WTC11 (cell line): ENCODE results near the gene RPL12. TPM values are rescaled to one million over a fixed set of nuclear protein-coding genes. Genes with fewer than 3 reads are reported as not detected.

Experiments
- ATAC-seq: fragments of 200-7000 bp; cut with Tn5 transposase; 2 replicates; pipeline ENCODE4 v1.10.0; 2021; ENCODE audit warnings: mild to moderate bottlenecking, moderate library complexity
- CTCF ChIA-PET: fragments of 300-600 bp; sonication (Branson Sonifier 250); formaldehyde crosslinking; loops from one replicate; lab custom pipeline; 2021; ENCODE audit warnings: antibody characterized with exemption; lab: Charles Lee
- POLR2A ChIA-PET: fragments of 350-600 bp; sonication (Branson Sonifier 250); formaldehyde crosslinking; loops from one replicate; lab custom pipeline; 2021; ENCODE audit warnings: antibody characterized with exemption; lab: Charles Lee
- DNase-seq: peaks from one replicate; pipeline ENCODE4 v3.0.0; 2021; ENCODE audit warnings: low spot score
- H3K27ac Mint-ChIP-seq: 2 replicates; pipeline ENCODE4 v1.8.0; 2021; ENCODE audit warnings: mixed read lengths
- H3K27me3 Mint-ChIP-seq: 2 replicates; pipeline ENCODE4 v1.8.0; 2021; ENCODE audit warnings: low read depth, mild to moderate bottlenecking, moderate library complexity, mixed read lengths
- H3K36me3 Mint-ChIP-seq: 2 replicates; pipeline ENCODE4 v1.8.0; 2021; ENCODE audit warnings: mixed read lengths
- H3K4me1 Mint-ChIP-seq: 2 replicates; pipeline ENCODE4 v1.8.0; 2022; ENCODE audit warnings: mixed read lengths
- H3K4me3 Mint-ChIP-seq: 2 replicates; pipeline ENCODE4 v1.8.0; 2021; ENCODE audit warnings: mild to moderate bottlenecking, moderate library complexity, mixed read lengths
- H3K9me3 Mint-ChIP-seq: 2 replicates; pipeline ENCODE4 v1.8.0; 2021; ENCODE audit warnings: mixed read lengths
- CBFB ChIP-seq: sonication (generic); formaldehyde crosslinking; IDR thresholded peaks from 2 replicates; pipeline ENCODE4 v1.8.1; 2022; ENCODE audit warnings: mild to moderate bottlenecking, low read depth, missing genetic modification reagents
- CREM ChIP-seq: sonication (generic); formaldehyde crosslinking; IDR thresholded peaks from 2 replicates; pipeline ENCODE4 v1.8.1; 2022; ENCODE audit warnings: mild to moderate bottlenecking, missing genetic modification reagents, moderate library complexity
- E2F1 ChIP-seq: sonication (generic); formaldehyde crosslinking; IDR thresholded peaks from 2 replicates; pipeline ENCODE4 v1.8.0; 2022; ENCODE audit warnings: mild to moderate bottlenecking, missing genetic modification reagents
- ETV6 ChIP-seq: sonication (generic); formaldehyde crosslinking; IDR thresholded peaks from 2 replicates; pipeline ENCODE4 v1.8.1; 2022; ENCODE audit warnings: mild to moderate bottlenecking, missing genetic modification reagents
- FOXK1 ChIP-seq: sonication (generic); formaldehyde crosslinking; IDR thresholded peaks from 2 replicates; pipeline ENCODE4 v1.8.0; 2022; ENCODE audit warnings: mild to moderate bottlenecking, moderate library complexity, missing genetic modification reagents
- FOXP4 ChIP-seq: sonication (generic); formaldehyde crosslinking; IDR thresholded peaks from 2 replicates; pipeline ENCODE4 v1.8.0; 2022; ENCODE audit warnings: mild to moderate bottlenecking, missing genetic modification reagents
- GABPB1 ChIP-seq: sonication (generic); formaldehyde crosslinking; IDR thresholded peaks from 2 replicates; pipeline ENCODE4 v1.8.1; 2023; ENCODE audit warnings: mild to moderate bottlenecking, missing genetic modification reagents
- MAX ChIP-seq: sonication (generic); formaldehyde crosslinking; IDR thresholded peaks from 2 replicates; pipeline ENCODE4 v1.8.0; 2022; ENCODE audit warnings: mild to moderate bottlenecking, missing genetic modification reagents
- MXD4 ChIP-seq: fragments of 250-450 bp; sonication (Bioruptor Pico); IDR thresholded peaks from 2 replicates; pipeline ENCODE4 v1.8.0; 2021; ENCODE audit warnings: mild to moderate bottlenecking, moderate library complexity, borderline replicate concordance
- PRRX2 ChIP-seq: fragments of 250-450 bp; sonication (Bioruptor Pico); IDR thresholded peaks from 2 replicates; pipeline ENCODE4 v1.8.0; 2021; ENCODE audit warnings: mild to moderate bottlenecking
- SP1 ChIP-seq: sonication (generic); formaldehyde crosslinking; conservative IDR thresholded peaks from 2 replicates; pipeline ENCODE4 v1.8.1; 2022; ENCODE audit warnings: missing genetic modification reagents
- TP53 ChIP-seq: sonication (generic); formaldehyde crosslinking; IDR thresholded peaks from 2 replicates; pipeline ENCODE4 v1.8.1; 2023; ENCODE audit warnings: mild to moderate bottlenecking, missing genetic modification reagents
- USF1 ChIP-seq: sonication (generic); formaldehyde crosslinking; IDR thresholded peaks from 2 replicates; pipeline ENCODE4 v1.8.0; 2022; ENCODE audit warnings: mild to moderate bottlenecking, missing genetic modification reagents
- USF2 ChIP-seq: sonication (generic); formaldehyde crosslinking; IDR thresholded peaks from 2 replicates; pipeline ENCODE4 v1.8.1; 2023; ENCODE audit warnings: mild to moderate bottlenecking, missing genetic modification reagents, moderate library complexity
- ZNF121 ChIP-seq: sonication (generic); formaldehyde crosslinking; IDR thresholded peaks from 2 replicates; pipeline ENCODE4 v1.8.0; 2023; ENCODE audit warnings: missing genetic modification reagents
- ZNF396 ChIP-seq: fragments of 250-450 bp; sonication (Bioruptor Pico); IDR thresholded peaks from 2 replicates; pipeline ENCODE4 v1.8.0; 2021; ENCODE audit warnings: mild to moderate bottlenecking, moderate library complexity, borderline replicate concordance
- ZNF532 ChIP-seq: fragments of 250-450 bp; sonication (Bioruptor Pico); IDR thresholded peaks from 2 replicates; pipeline ENCODE4 v1.9.0; 2021; ENCODE audit warnings: mild to moderate bottlenecking, borderline replicate concordance
- total RNA-seq: library from RNA; stranded (reverse); gene quantifications from 3 replicates; pipeline ENCODE4 v1.2.3, GENCODE V29; 2021

Gene RPL12
- total RNA-seq, 1 experiment from 2014 or later, result 1,902 TPM

GRCh38 chr9:127423934-127424675 lies 27.1 kb downstream of the RPL12 start, which contains the start of gene ZNF79:
TSS of gene ZNF79 (plus strand) at chr9:127424382. CDS start at chr9:127424788, 406 bp downstream.
- ChIA-PET CTCF (interaction anchor here (0.9 to 1.4 kb wide), 13 partner anchors 27 to 520 kb away, joined by 3 to 12 read pairs (median 3); partner anchors contain the start of genes LRSAM1, RPL12, SLC2A8 and TOR2A), POLR2A (interaction anchor here (0.6 to 1.4 kb wide), 9 partner anchors 8 to 198 kb away, joined by 3 to 9 read pairs (median 3); partner anchors contain the start of genes LRSAM1, RPL12 and SLC2A8)
- peaks cover 29% of the 10 kb centered on the region for H3K4me1 Mint-ChIP-seq
- peak within 1 kb of the TSS; percentile 98 for H3K4me3 Mint-ChIP-seq
- TF ChIP-seq GABPB1 (CRISPR knock-in tag) (peak; percentile 92), TP53 (CRISPR knock-in tag) (no peak), ZNF396 (no peak), CREM (CRISPR knock-in tag) (peak; percentile 97), USF2 (CRISPR knock-in tag) (peak; percentile 68), USF1 (CRISPR knock-in tag) (0 out of 2 replicates have a peak, but pooled peaks have one; percentile 51), ZNF121 (CRISPR knock-in tag) (no peak), FOXP4 (CRISPR knock-in tag) (no peak), SP1 (peak; percentile 43; the same call in 1 of the 2 replicates), ETV6 (0 out of 2 replicates have a peak, but pooled peaks have one; percentile 13), FOXK1 (CRISPR knock-in tag) (peak; percentile 71; the same call in 1 of the 2 replicates), ZNF532 (CRISPR knock-in tag) (no peak), MAX (CRISPR knock-in tag) (peak; percentile 70)
- H3K27ac Mint-ChIP-seq, result peak within 1 kb of the TSS; percentile 99
- H3K9me3 Mint-ChIP-seq, result no peaks in the 10 kb centered on the region
- no peaks in the 10 kb centered on the region for H3K27me3 Mint-ChIP-seq
- H3K36me3 Mint-ChIP-seq, result peaks cover 17% of the 10 kb centered on the region
- DNase-seq (peak; percentile 95), ATAC-seq (peak; percentile 90)

- POLR2A ChIA-PET, result interaction anchor here (0.6 to 1.4 kb wide), 5 partner anchors 12 to 197 kb away, joined by 3 to 9 read pairs (median 3); partner anchors contain the start of genes LRSAM1 and RPL12
- ATAC-seq, result peak; percentile 22
- peak overlapping the region; percentile 99 for H3K27ac Mint-ChIP-seq
- peak overlapping the region; percentile 98 for H3K4me3 Mint-ChIP-seq
- H3K4me1 Mint-ChIP-seq, result peaks cover 35% of the 10 kb centered on the region
- H3K36me3 Mint-ChIP-seq, result peaks cover 12% of the 10 kb centered on the region
- TF ChIP-seq MXD4 (CRISPR knock-in tag) (no peak), E2F1 (CRISPR knock-in tag) (no peak), CBFB (no peak), PRRX2 (CRISPR knock-in tag) (no peak)
- TF ChIP-seq, all 79 proteins: peak for 0
- CTCF ChIA-PET, result interaction anchor here (1.1 to 1.4 kb wide), 4 partner anchors 54 to 520 kb away, joined by 3 to 12 read pairs (median 6); no protein-coding TSS in a partner anchor
- Mint-ChIP-seq H3K27me3 (no peaks in the 10 kb centered on the region), H3K9me3 (no peaks in the 10 kb centered on the region)
- DNase-seq, result no peak
Measured at GRCh38 chr9:127423476-127423933, 27.7 kb downstream of the RPL12 start.
